K562 (cell line): ENCODE measurements around the gene EFCAB8. TPM values are rescaled to one million over a fixed set of nuclear protein-coding genes. Genes with fewer than 3 reads are reported as not detected.

Experiments used
- ATAC-seq: fragments of 200-7000 bp; cut with Tn5 transposase; 3 replicates; pipeline ENCODE4 v1.9.1; 2020; ENCODE audit warnings: moderate library complexity
- BruUV-seq: library from RNA; stranded (reverse); fragments of 400-500 nt; replicated peaks from 2 replicates; lab custom pipeline; 2021; lab: Mats Ljungman, UMichigan
- CTCF ChIA-PET: fragments of 300-600 bp; formaldehyde crosslinking; extraction: SDS; loops from one replicate; lab custom pipeline; 2021; ENCODE audit warnings: low intra/inter-chr PET ratio; lab: Yijun Ruan, JAX
- POLR2A ChIA-PET: fragments of 300-600, 350-650 bp; sonication (Branson Sonifier 250); formaldehyde crosslinking; extraction: SDS; loops from one replicate; lab custom pipeline; 2021; ENCODE audit warnings: antibody characterized with exemption, inconsistent platforms; lab: Yijun Ruan, JAX
- DNase-seq, 4 experiments: peaks; one replicate each; pipeline versions ENCODE4 v3.0.0 to v3.0.0-alpha.2; 2011 to 2018; ENCODE audit warnings: low spot score in 3 of 4, mixed read lengths in 3 of 4; ENCODE audit errors: extremely low read depth in 1 of 4
- FAIRE-seq: peaks from 2 replicates; lab custom pipeline; 2011; peaks lifted over from hg19 to GRCh38; lab: Jason Lieb, UNC
- H2AFZ ChIP-seq: 2 replicates; pipeline ENCODE4 v1.6.0; 2011; ENCODE audit warnings: low read depth, low read length, control low read depth, inconsistent platforms
- H3K27ac ChIP-seq: fragments of 200-600 bp; 3 replicates; pipeline ENCODE4 v1.8.0; 2011; ENCODE audit warnings: low read depth, mild to moderate bottlenecking, control low read depth, inconsistent platforms, low read length, moderate library complexity, mixed read lengths; ENCODE audit errors: extremely low read depth
- H3K27me3 ChIP-seq, 2 experiments: fragments of 300-600 bp in 1 of 2; 2 replicates in 1 of 2; 3 replicates in 1 of 2; pipeline versions ENCODE4 v1.6.0 to v1.8.0; 2011; ENCODE audit warnings: inconsistent platforms in 2 of 2, low read length in 2 of 2, mild to moderate bottlenecking in 1 of 2, mixed read lengths in 1 of 2, moderate library complexity in 1 of 2; ENCODE audit not compliant: control insufficient read depth in 2 of 2, insufficient read depth in 2 of 2
- H3K36me3 ChIP-seq: fragments of 300-600 bp; 3 replicates; pipeline ENCODE4 v1.8.0; 2011; ENCODE audit warnings: mild to moderate bottlenecking, low read length, inconsistent platforms; ENCODE audit not compliant: control insufficient read depth, insufficient read depth
- H3K4me1 ChIP-seq, 2 experiments: fragments of 200-600 bp in 1 of 2; replicated peaks in 1 of 2; 2 replicates in 1 of 2; 3 replicates in 1 of 2; pipeline versions ENCODE4 v1.5.1 to v1.8.0; 2011; ENCODE audit warnings: inconsistent platforms in 2 of 2, low read length in 2 of 2, mild to moderate bottlenecking in 1 of 2, mixed read lengths in 1 of 2, moderate library complexity in 1 of 2; ENCODE audit not compliant: control insufficient read depth in 2 of 2, insufficient read depth in 2 of 2
- H3K4me2 ChIP-seq: 2 replicates; pipeline ENCODE4 v1.6.1; 2011; ENCODE audit warnings: low read length, control low read depth, inconsistent platforms, mixed read lengths; ENCODE audit not compliant: insufficient read depth
- H3K4me3 ChIP-seq: fragments of 200-600 bp; sonication (generic), shearing (Covaris generic); 2 replicates; pipeline ENCODE4 v1.5.1; 2016; ENCODE audit warnings: control low read depth, inconsistent platforms
- H3K79me2 ChIP-seq: fragments of 200-600 bp; 3 replicates; pipeline ENCODE4 v1.8.0; 2011; ENCODE audit warnings: low read length, inconsistent platforms; ENCODE audit not compliant: control insufficient read depth, insufficient read depth
- H3K9ac ChIP-seq, 2 experiments: 2 replicates each; pipeline versions ENCODE4 v1.6.0 to v1.6.1; 2011; ENCODE audit warnings: low read depth in 2 of 2, low read length in 2 of 2, control low read depth in 1 of 2, inconsistent platforms in 1 of 2, mild to moderate bottlenecking in 1 of 2, mixed read lengths in 1 of 2; ENCODE audit not compliant: insufficient read depth in 1 of 2
- H3K9me1 ChIP-seq: one replicate; pipeline ENCODE4 v1.6.0; 2011; ENCODE audit warnings: inconsistent platforms, mild to moderate bottlenecking, low read length, moderate library complexity; ENCODE audit not compliant: control insufficient read depth, insufficient read depth
- H3K9me3 ChIP-seq: replicated peaks from 2 replicates; pipeline ENCODE4 v1.5.1; 2011; ENCODE audit warnings: low read depth, low read length, inconsistent platforms; ENCODE audit not compliant: control insufficient read depth, insufficient read depth
- H4K20me1 ChIP-seq: replicated peaks from 2 replicates; pipeline ENCODE4 v1.6.1; 2011; ENCODE audit warnings: low read length, inconsistent platforms, mixed read lengths; ENCODE audit not compliant: control insufficient read depth, insufficient read depth
- ARID2 ChIP-seq: fragments of 450-650 bp; IDR thresholded peaks from 2 replicates; pipeline ENCODE4 v1.6.1; 2017; ENCODE audit warnings: antibody characterized with exemption, mild to moderate bottlenecking
- CHD7 ChIP-seq: fragments of 200-600 bp; sonication (generic); IDR thresholded peaks from one replicate; pipeline ENCODE4 v1.6.1; 2012; ENCODE audit warnings: mild to moderate bottlenecking, low read depth, low read length, inconsistent platforms
- CREB3 ChIP-seq: fragments of 450-650 bp; conservative IDR thresholded peaks from 2 replicates; pipeline ENCODE4 v1.6.1; 2016; ENCODE audit warnings: missing genetic modification characterization, low read depth, mild to moderate bottlenecking, missing compliant biosample characterization, moderate library complexity
- ZNF274 ChIP-seq: IDR thresholded peaks from 2 replicates; pipeline ENCODE4 v1.6.1; 2011; ENCODE audit warnings: low read depth, mild to moderate bottlenecking, low read length, moderate library complexity, borderline replicate concordance
- WGBS: fragments of 100-300 bp; shearing (Covaris generic); methylation state at CpG from one replicate; pipeline ENCODE4 v1.1.6; 2016; ENCODE audit warnings: low coverage, mixed read lengths; ENCODE audit not compliant: insufficient coverage; ENCODE audit errors: missing lambda C conversion rate; 5-methylcytosine and 5-hydroxymethylcytosine counted together
- in situ Hi-C: fragments of 300-500 bp; cut with MboI; formaldehyde crosslinking; loops from 4 replicates; pipeline ENCODE4 v1.15.0; 2018; ENCODE audit warnings: inconsistent platforms, mixed read lengths
- intact Hi-C: fragments of 100-400 bp; cut with micrococcal nuclease; formaldehyde crosslinking; loops from 2 replicates; pipeline ENCODE4 v1.14.2; 2022
- polyA plus RNA-seq, 8 experiments: library from polyadenylated mRNA; depleted of rRNA in 4 of 8; stranded (reverse) in 5 of 8; unstranded in 3 of 8; fragments of >200 nt; fragmentation: Nextera tagmentation in 2 of 8; fragmentation: Illumina TruSeq in 1 of 8; extraction: Ambion mirVana in 2 of 8; extraction: Trizol in 1 of 8; gene quantifications; 2 replicates each; pipeline versions ENCODE4 v1.2.1 to v1.2.3, GENCODE V29; 2011 to 2014; ENCODE audit warnings: inconsistent platforms in 1 of 8, missing spikeins in 1 of 8
- total RNA-seq, 7 experiments: library from RNA; depleted of rRNA in 6 of 7; stranded (reverse); fragments of >200 nt in 6 of 7; fragmentation: Illumina TruSeq in 2 of 7; extraction: Trizol in 2 of 7; gene quantifications; 2 replicates each; pipeline versions ENCODE4 v1.2.1 to v1.2.3, GENCODE V29; 2011 to 2021; ENCODE audit warnings: low replicate concordance in 1 of 7

EFCAB8 gene
- total and polyA plus RNA-seq, 9 of the 15 experiments (the other 6 are each of a cell fraction or from before 2014, with no cell fraction given), result 0.03 to 0.18 (median 0.11) TPM; not detected in 6

DNA sequence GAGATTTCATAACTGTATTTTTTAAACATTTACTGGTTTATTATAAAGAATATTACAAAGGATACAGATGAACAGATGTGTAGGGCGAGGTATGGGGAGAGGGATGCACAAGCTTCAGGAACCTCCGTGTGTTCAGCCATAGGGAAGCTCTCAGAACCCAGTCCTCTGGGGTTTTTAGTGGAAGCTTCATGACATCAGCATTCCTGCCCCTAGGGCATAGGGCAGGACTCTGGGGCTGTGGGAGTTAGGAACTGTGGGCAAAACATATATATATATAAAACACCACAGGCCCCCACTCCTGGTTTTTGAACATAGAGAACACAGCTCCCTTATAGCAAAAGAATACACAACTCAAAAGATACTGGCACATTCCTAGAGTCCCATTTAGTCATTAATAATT lies 21.9 kb downstream of the EFCAB8 start:
- Histone ChIP-seq H3K79me2 (no peaks in the 10 kb centered on the region), H3K27me3 (peaks cover 43 to 62% of the 10 kb centered on the region in 2 experiments), H3K9me1 (no peaks in the 10 kb centered on the region), H3K36me3 (no peaks in the 10 kb centered on the region), H2AFZ (no peak overlapping the region), H3K27ac (no peak overlapping the region), H3K9me3 (no peaks in the 10 kb centered on the region), H3K4me2 (no peak overlapping the region)
- in situ Hi-C loops, result no loop called here
- CTCF ChIA-PET, result no interaction called here
- intact Hi-C loops, result no loop called here
- no TSS peak for BruUV-seq
- TF ChIP-seq CHD7, result no peak
- TF ChIP-seq ARID2, result no peak
- no peak for TF ChIP-seq ZNF274
- no peak for TF ChIP-seq CREB3 (tag)
- TF ChIP-seq, all 486 proteins: peak for 0
- Histone ChIP-seq H3K9ac (no peak overlapping the region), H3K4me3 (no peak overlapping the region), H4K20me1 (peaks cover 13% of the 10 kb centered on the region; the same call in 1 of the 2 replicates), H3K4me1 (peaks cover 0 to 3% of the 10 kb centered on the region in 2 experiments; a peak in 1 of 5 replicates)
- ATAC-seq (no peak), DNase-seq (no peak), FAIRE-seq (no peak)
- POLR2A ChIA-PET, result interaction anchor here (0.8 kb wide), 1 partner anchor 60 kb away, joined by 3 read pairs; no protein-coding TSS in a partner anchor
- WGBS, result 0% methylated on average over 2 of the region's 2 CpGs
